IMR-90 (cell line): Measurements from ENCODE around the gene HORMAD2. TPM values are rescaled to one million over a fixed set of nuclear protein-coding genes. Genes with fewer than 3 reads are reported as not detected.

Experiments used
- ATAC-seq: fragments of 200-7000 bp; cut with Tn5 transposase; 2 replicates; pipeline ENCODE4 v1.9.1; 2020; ENCODE audit warnings: low read depth, mild to moderate bottlenecking, moderate library complexity
- BruUV-seq: library from RNA; stranded (reverse); fragments of 400-500 nt; replicated peaks from 2 replicates; lab custom pipeline; 2021; lab: Mats Ljungman, UMichigan
- CTCF ChIA-PET: fragments of 300-600 bp; formaldehyde crosslinking; extraction: SDS; loops from one replicate; lab custom pipeline; 2021; ENCODE audit warnings: antibody characterized with exemption; lab: Yijun Ruan, JAX
- POLR2A ChIA-PET: fragments of 300-600 bp; sonication (Branson Sonifier 250); formaldehyde crosslinking; loops from one replicate; lab custom pipeline; 2022; ENCODE audit warnings: antibody characterized with exemption; ENCODE audit not compliant: unreplicated experiment; lab: Charles Lee
- DNase-seq: peaks from one replicate; pipeline ENCODE4 v3.0.0; 2013
- H2AFZ ChIP-seq: replicated peaks from 2 replicates; pipeline ENCODE3; 2013; ENCODE audit warnings: low read length, mild to moderate bottlenecking; ENCODE audit not compliant: poor library complexity
- H2AK5ac ChIP-seq: 2 replicates; pipeline ENCODE4 v1.6.1; 2013; ENCODE audit warnings: low read depth, low read length, inconsistent platforms
- H2AK9ac ChIP-seq: replicated peaks from 2 replicates; pipeline ENCODE3; 2013; ENCODE audit warnings: mild to moderate bottlenecking, low read depth, low read length, moderate library complexity; ENCODE audit not compliant: poor library complexity
- H2BK120ac ChIP-seq: 2 replicates; pipeline ENCODE4 v1.6.1; 2013; ENCODE audit warnings: low read depth, low read length, inconsistent platforms
- H2BK15ac ChIP-seq: 3 replicates; pipeline ENCODE4 v1.6.1; 2013; ENCODE audit warnings: low read depth, low read length, inconsistent platforms
- H2BK20ac ChIP-seq: 2 replicates; pipeline ENCODE4 v1.6.1; 2013; ENCODE audit warnings: low read depth, mild to moderate bottlenecking, inconsistent platforms, low read length, moderate library complexity
- H2BK5ac ChIP-seq: 2 replicates; pipeline ENCODE4 v1.6.1; 2013; ENCODE audit warnings: mild to moderate bottlenecking, low read depth, low read length, inconsistent platforms; ENCODE audit not compliant: poor library complexity, severe bottlenecking
- H3K14ac ChIP-seq: replicated peaks from 2 replicates; pipeline ENCODE4 v1.6.1; 2013; ENCODE audit warnings: low read depth, low read length, inconsistent platforms
- H3K18ac ChIP-seq: 2 replicates; pipeline ENCODE4 v1.6.1; 2013; ENCODE audit warnings: low read depth, low read length, control low read depth
- H3K23ac ChIP-seq: 2 replicates; pipeline ENCODE4 v1.6.1; 2013; ENCODE audit warnings: low read depth, low read length, inconsistent platforms
- H3K27ac ChIP-seq: 2 replicates; pipeline ENCODE4 v1.5.1; 2013; ENCODE audit warnings: mild to moderate bottlenecking, control low read depth, low read length; ENCODE audit not compliant: insufficient read depth
- H3K27me3 ChIP-seq: 2 replicates; pipeline ENCODE4 v1.6.1; 2013; ENCODE audit warnings: low read length; ENCODE audit not compliant: control insufficient read depth, insufficient read depth
- H3K36me3 ChIP-seq: 2 replicates; pipeline ENCODE4 v1.6.1; 2013; ENCODE audit warnings: low read length, mixed read lengths; ENCODE audit not compliant: control insufficient read depth, insufficient read depth
- H3K4ac ChIP-seq: 2 replicates; pipeline ENCODE4 v1.6.1; 2013; ENCODE audit warnings: low read depth, low read length, inconsistent platforms
- H3K4me1 ChIP-seq: 2 replicates; pipeline ENCODE4 v1.6.1; 2013; ENCODE audit warnings: low read length, mixed read lengths; ENCODE audit not compliant: control insufficient read depth, insufficient read depth
- H3K4me2 ChIP-seq: 2 replicates; pipeline ENCODE4 v1.6.1; 2013; ENCODE audit warnings: low read depth, mild to moderate bottlenecking, control low read depth, low read length, moderate library complexity
- H3K4me3 ChIP-seq: 2 replicates; pipeline ENCODE4 v1.5.1; 2013; ENCODE audit warnings: low read depth, mild to moderate bottlenecking, control low read depth, low read length, moderate library complexity; ENCODE audit not compliant: insufficient read depth
- H3K56ac ChIP-seq: 2 replicates; pipeline ENCODE4 v1.6.1; 2013; ENCODE audit warnings: low read length, inconsistent platforms; ENCODE audit not compliant: insufficient read depth; ENCODE audit errors: extremely low read depth
- H3K79me1 ChIP-seq, 2 experiments: 2 replicates each; pipeline ENCODE4 v1.6.1; 2013; ENCODE audit warnings: low read length in 2 of 2, inconsistent platforms in 1 of 2, low read depth in 1 of 2
- H3K9ac ChIP-seq: 2 replicates; pipeline ENCODE4 v1.6.1; 2013; ENCODE audit warnings: low read depth, low read length, control low read depth
- H3K9me1 ChIP-seq: 2 replicates; pipeline ENCODE4 v1.6.1; 2013; ENCODE audit warnings: low read length, inconsistent platforms; ENCODE audit not compliant: insufficient read depth
- H3K9me3 ChIP-seq: 2 replicates; pipeline ENCODE4 v1.6.1; 2013; ENCODE audit warnings: low read length; ENCODE audit not compliant: control insufficient read depth, insufficient read depth
- H4K20me1 ChIP-seq: 2 replicates; pipeline ENCODE4 v1.6.1; 2013; ENCODE audit warnings: low read length, inconsistent platforms; ENCODE audit not compliant: insufficient read depth
- H4K5ac ChIP-seq: 2 replicates; pipeline ENCODE4 v1.6.1; 2013; ENCODE audit warnings: mild to moderate bottlenecking, low read depth, low read length, control low read depth
- H4K8ac ChIP-seq, 2 experiments: 2 replicates each; pipeline ENCODE4 v1.6.1; 2013; ENCODE audit warnings: low read depth in 2 of 2, low read length in 2 of 2, control low read depth in 1 of 2, inconsistent platforms in 1 of 2
- H4K91ac ChIP-seq: 2 replicates; pipeline ENCODE4 v1.6.1; 2013; ENCODE audit warnings: low read depth, low read length, inconsistent platforms; ENCODE audit not compliant: insufficient read depth
- CEBPB ChIP-seq: IDR thresholded peaks from 2 replicates; pipeline ENCODE4 v1.6.1; 2012; ENCODE audit warnings: low read depth, low read length, improper control_type of control experiment
- CHD1 ChIP-seq: IDR thresholded peaks from 2 replicates; pipeline ENCODE4 v1.6.1; 2012; ENCODE audit warnings: low read depth, low read length, improper control_type of control experiment
- POLR2A ChIP-seq: IDR thresholded peaks from 2 replicates; pipeline ENCODE4 v1.6.1; 2012; ENCODE audit warnings: mild to moderate bottlenecking, low read depth, low read length
- WGBS, 2 experiments: methylation state at CpG; one replicate each; pipeline versions ENCODE4 v1.1.5 to v1.1.7; 2013; ENCODE audit warnings: missing lambda C conversion rate in 2 of 2; ENCODE audit not compliant: insufficient read length in 1 of 2; ENCODE audit errors: extremely low coverage in 2 of 2; 5-methylcytosine and 5-hydroxymethylcytosine counted together
- dilution Hi-C: fragments of 300-500 bp; cut with HindIII; formaldehyde crosslinking; loops from one replicate; pipeline ENCODE4 v1.14.3; 2018; ENCODE audit warnings: low sequenced_read_pairs; ENCODE audit not compliant: unreplicated experiment
- in situ Hi-C: fragments of 300-500 bp; cut with MboI; formaldehyde crosslinking; loops from 3 replicates; pipeline ENCODE4 v1.14.3; 2019; ENCODE audit warnings: low sequenced_read_pairs, inconsistent platforms, mixed read lengths
- intact Hi-C: fragments of 100-400 bp; cut with micrococcal nuclease; formaldehyde crosslinking; loops from 2 replicates; pipeline ENCODE4 v1.10.0; 2022
- polyA plus RNA-seq, 3 experiments: library from polyadenylated mRNA; depleted of rRNA; stranded (reverse); fragments of >200 nt; gene quantifications; 2 replicates each; pipeline ENCODE4 v1.2.3, GENCODE V29; 2012; ENCODE audit warnings: low replicate concordance in 1 of 3
- total RNA-seq: library from RNA; depleted of rRNA; stranded (reverse); fragments of >200 nt; gene quantifications from 2 replicates; pipeline ENCODE4 v1.2.3, GENCODE V29; 2012

The HORMAD2 gene
- total and polyA plus RNA-seq, 2 of the 4 experiments (the other 2 are of a cell fraction) = not detected

- ChIA-PET CTCF (interaction anchor here (0.9 to 1.8 kb wide), 4 partner anchors 8 to 97 kb away, joined by 4 to 9 read pairs (median 5); no protein-coding TSS in a partner anchor), POLR2A (interaction anchor here (0.7 to 1.6 kb wide), 7 partner anchors 9 to 181 kb away, joined by 3 to 7 read pairs (median 5); no protein-coding TSS in a partner anchor)
- Histone ChIP-seq H3K14ac (peak overlapping the region; percentile 99), H4K91ac (peak overlapping the region; percentile 99), H3K4me3 (no peak overlapping the region), H3K4ac (peak overlapping the region; percentile 99), H2AFZ (peak overlapping the region; percentile 36), H3K27me3 (no peaks in the 10 kb centered on the region), H4K8ac (peak overlapping the region; percentile 95 to 99), H4K20me1 (no peaks in the 10 kb centered on the region), H3K23ac (peak overlapping the region; percentile 88), H2AK5ac (peak overlapping the region; percentile 94), H3K9me1 (peaks cover 39% of the 10 kb centered on the region), H3K9me3 (peaks cover 3% of the 10 kb centered on the region), H2BK5ac (peak overlapping the region; percentile 99), H2BK20ac (peak overlapping the region; percentile 99), H2AK9ac (peak overlapping the region; percentile 53), H3K4me1 (peaks cover 52% of the 10 kb centered on the region), H3K36me3 (no peaks in the 10 kb centered on the region), H3K9ac (peak overlapping the region; percentile 69), H2BK120ac (peak overlapping the region; percentile 100), H4K5ac (peak overlapping the region; percentile 80), H3K4me2 (no peak overlapping the region), H3K79me1 (peaks cover 0 to 18% of the 10 kb centered on the region in 2 experiments; a peak in 2 of 4 replicates), H3K27ac (peak overlapping the region; percentile 97), H2BK15ac (peak overlapping the region; percentile 96), H3K56ac (peak overlapping the region; percentile 96), H3K18ac (peak overlapping the region; percentile 97)
- BruUV-seq = no TSS peak
- peak; percentile 24; the same call in 1 of the 2 replicates for TF ChIP-seq CHD1
- no peak for TF ChIP-seq CEBPB
- TF ChIP-seq POLR2A = peak; percentile 71; the same call in 1 of the 2 replicates
- intact Hi-C loops = loop anchor here (1.0 to 2.0 kb wide), 3 partner anchors 8 to 46 kb away; partner anchors contain the start of gene LIF
- dilution Hi-C loops = no loop called here
- ATAC-seq = no peak
- WGBS, 2 experiments = 21% methylated on average over 5 of the region's 10 CpGs; no CpG with 5 or more reads in 1 of the 2 experiments
- peak; percentile 84 for DNase-seq
- in situ Hi-C loops = loop anchor here (5.0 kb wide), 1 partner anchor 92 kb away; no protein-coding TSS in a partner anchor
Observed at GRCh38 chr22:30204742-30205111, 124.5 kb downstream of the HORMAD2 start.
